Measurements from ENCODE around the gene MTX2. TPM values are rescaled to one million over a fixed set of nuclear protein-coding genes. Genes with fewer than 3 reads are reported as not detected.

The MTX2 gene
- total and polyA plus RNA-seq, 4 donors, result 11.8 to 23.5 (median 12.7) TPM

GRCh38 chr2:176291809-176292283 lies 22.6 kb downstream of the MTX2 start (continued):
- TF ChIP-seq ZBTB33 (IDR thresholded peaks at IDR 0.05) (no peak), HNF4A (conservative IDR thresholded peaks at IDR 0.05) (no peak), SP1 (IDR thresholded peaks at IDR 0.05) (no peak), RAD21 (IDR thresholded peaks at IDR 0.05) (no peak), MAX (IDR thresholded peaks at IDR 0.05) (no peak)
- TF ChIP-seq, protein P1, sequence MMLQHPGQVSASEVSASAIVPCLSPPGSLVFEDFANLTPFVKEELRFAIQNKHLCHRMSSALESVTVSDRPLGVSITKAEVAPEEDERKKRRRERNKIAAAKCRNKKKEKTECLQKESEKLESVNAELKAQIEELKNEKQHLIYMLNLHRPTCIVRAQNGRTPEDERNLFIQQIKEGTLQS (IDR thresholded peaks at IDR 0.05), result no peak

GRCh38 chr2:176292608-176293007 lies 23.4 kb downstream of the MTX2 start:
- DNase-seq (ENCODE audit: low spot score), result no peak
- TF ChIP-seq YY1 (IDR thresholded peaks at IDR 0.05) (no peak), TAF1 (conservative IDR thresholded peaks at IDR 0.05) (no peak), RAD21 (IDR thresholded peaks at IDR 0.05) (no peak), HNF4A (conservative IDR thresholded peaks at IDR 0.05) (no peak), JUND (IDR thresholded peaks at IDR 0.05) (no peak), GABPA (IDR thresholded peaks at IDR 0.05 in 1 of 2, conservative IDR thresholded peaks at IDR 0.05 in 1 of 2) (no peak), MAX (IDR thresholded peaks at IDR 0.05) (no peak), NR2F2 (IDR thresholded peaks at IDR 0.05) (no peak)
- TF ChIP-seq, protein P2, sequence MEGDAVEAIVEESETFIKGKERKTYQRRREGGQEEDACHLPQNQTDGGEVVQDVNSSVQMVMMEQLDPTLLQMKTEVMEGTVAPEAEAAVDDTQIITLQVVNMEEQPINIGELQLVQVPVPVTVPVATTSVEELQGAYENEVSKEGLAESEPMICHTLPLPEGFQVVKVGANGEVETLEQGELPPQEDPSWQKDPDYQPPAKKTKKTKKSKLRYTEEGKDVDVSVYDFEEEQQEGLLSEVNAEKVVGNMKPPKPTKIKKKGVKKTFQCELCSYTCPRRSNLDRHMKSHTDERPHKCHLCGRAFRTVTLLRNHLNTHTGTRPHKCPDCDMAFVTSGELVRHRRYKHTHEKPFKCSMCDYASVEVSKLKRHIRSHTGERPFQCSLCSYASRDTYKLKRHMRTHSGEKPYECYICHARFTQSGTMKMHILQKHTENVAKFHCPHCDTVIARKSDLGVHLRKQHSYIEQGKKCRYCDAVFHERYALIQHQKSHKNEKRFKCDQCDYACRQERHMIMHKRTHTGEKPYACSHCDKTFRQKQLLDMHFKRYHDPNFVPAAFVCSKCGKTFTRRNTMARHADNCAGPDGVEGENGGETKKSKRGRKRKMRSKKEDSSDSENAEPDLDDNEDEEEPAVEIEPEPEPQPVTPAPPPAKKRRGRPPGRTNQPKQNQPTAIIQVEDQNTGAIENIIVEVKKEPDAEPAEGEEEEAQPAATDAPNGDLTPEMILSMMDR (IDR thresholded peaks at IDR 0.05; ENCODE audit: low read depth, low read length, missing input control), result no peak
- TF ChIP-seq, protein P3, sequence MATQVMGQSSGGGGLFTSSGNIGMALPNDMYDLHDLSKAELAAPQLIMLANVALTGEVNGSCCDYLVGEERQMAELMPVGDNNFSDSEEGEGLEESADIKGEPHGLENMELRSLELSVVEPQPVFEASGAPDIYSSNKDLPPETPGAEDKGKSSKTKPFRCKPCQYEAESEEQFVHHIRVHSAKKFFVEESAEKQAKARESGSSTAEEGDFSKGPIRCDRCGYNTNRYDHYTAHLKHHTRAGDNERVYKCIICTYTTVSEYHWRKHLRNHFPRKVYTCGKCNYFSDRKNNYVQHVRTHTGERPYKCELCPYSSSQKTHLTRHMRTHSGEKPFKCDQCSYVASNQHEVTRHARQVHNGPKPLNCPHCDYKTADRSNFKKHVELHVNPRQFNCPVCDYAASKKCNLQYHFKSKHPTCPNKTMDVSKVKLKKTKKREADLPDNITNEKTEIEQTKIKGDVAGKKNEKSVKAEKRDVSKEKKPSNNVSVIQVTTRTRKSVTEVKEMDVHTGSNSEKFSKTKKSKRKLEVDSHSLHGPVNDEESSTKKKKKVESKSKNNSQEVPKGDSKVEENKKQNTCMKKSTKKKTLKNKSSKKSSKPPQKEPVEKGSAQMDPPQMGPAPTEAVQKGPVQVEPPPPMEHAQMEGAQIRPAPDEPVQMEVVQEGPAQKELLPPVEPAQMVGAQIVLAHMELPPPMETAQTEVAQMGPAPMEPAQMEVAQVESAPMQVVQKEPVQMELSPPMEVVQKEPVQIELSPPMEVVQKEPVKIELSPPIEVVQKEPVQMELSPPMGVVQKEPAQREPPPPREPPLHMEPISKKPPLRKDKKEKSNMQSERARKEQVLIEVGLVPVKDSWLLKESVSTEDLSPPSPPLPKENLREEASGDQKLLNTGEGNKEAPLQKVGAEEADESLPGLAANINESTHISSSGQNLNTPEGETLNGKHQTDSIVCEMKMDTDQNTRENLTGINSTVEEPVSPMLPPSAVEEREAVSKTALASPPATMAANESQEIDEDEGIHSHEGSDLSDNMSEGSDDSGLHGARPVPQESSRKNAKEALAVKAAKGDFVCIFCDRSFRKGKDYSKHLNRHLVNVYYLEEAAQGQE (IDR thresholded peaks at IDR 0.05), result no peak
- TF ChIP-seq, protein P1 (IDR thresholded peaks at IDR 0.05), result no peak
- no peak overlapping the region for H3K4me3 ChIP-seq (ENCODE audit: low read depth in 1 of 3, low read length in 3 of 3)
- peaks cover 0 to 2% (median 0%) of the 10 kb centered on the region in 4 donors for H3K36me3 ChIP-seq (ENCODE audit: control insufficient read depth in 4 of 4, insufficient read depth in 3 of 4, low read depth in 1 of 4, low read length in 3 of 4)
- H3K9me3 ChIP-seq (ENCODE audit: control insufficient read depth in 4 of 4, low read length in 3 of 4), result no peaks in the 10 kb centered on the region
- no peak overlapping the region for H3K9ac ChIP-seq (ENCODE audit: low read depth in 1 of 2, low read length in 2 of 2)
- H3K27me3 ChIP-seq (ENCODE audit: control insufficient read depth in 4 of 4, insufficient read depth in 4 of 4, low read length in 3 of 4), result no peaks in the 10 kb centered on the region
- H3K27ac ChIP-seq (ENCODE audit: low read depth in 1 of 2, low read length in 2 of 2), result no peak overlapping the region
- WGBS, result 96% methylated on average over 2 of the region's 2 CpGs
- peaks cover 0 to 2% (median 0%) of the 10 kb centered on the region in 4 donors for H3K4me1 ChIP-seq (ENCODE audit: control insufficient read depth in 4 of 4, insufficient read depth in 4 of 4, low read length in 3 of 4)

Data from liver (tissue), 9 donors.